ENCODE measurements around the gene TCF23.

Gene TCF23

GRCh38 chr2:27128668-27129571 lies 19.9 kb upstream of the TCF23 start:
- Histone ChIP-seq H3K4me1 (ENCODE audit: control insufficient read depth, insufficient read depth, low read length) (peaks cover 9% of the 10 kb centered on the region; the same call in 1 of the 2 replicates), H3K36me3 (ENCODE audit: control insufficient read depth, insufficient read depth, low read length) (peaks cover 39% of the 10 kb centered on the region), H3K27me3 (ENCODE audit: control insufficient read depth, insufficient read depth, low read length) (peaks cover 7% of the 10 kb centered on the region), H3K9me3 (ENCODE audit: control insufficient read depth, insufficient read depth, low read length) (no peaks in the 10 kb centered on the region), H3K9ac (ENCODE audit: low read depth, low read length) (no peak overlapping the region), H3K4me3 (ENCODE audit: low read depth, low read length) (no peak overlapping the region), H3K27ac (ENCODE audit: low read depth, low read length) (no peak overlapping the region)

GRCh38 chr2:27130396-27130795 lies 18.4 kb upstream of the TCF23 start:
- Histone ChIP-seq H3K4me1 (ENCODE audit: control insufficient read depth, insufficient read depth, low read length) (peaks cover 5% of the 10 kb centered on the region; the same call in 1 of the 2 replicates), H3K27me3 (ENCODE audit: control insufficient read depth, insufficient read depth, low read length) (no peaks in the 10 kb centered on the region), H3K9ac (ENCODE audit: low read depth, low read length) (no peak overlapping the region), H3K36me3 (ENCODE audit: control insufficient read depth, insufficient read depth, low read length) (peaks cover 39% of the 10 kb centered on the region), H3K4me3 (ENCODE audit: low read depth, low read length) (no peak overlapping the region), H3K27ac (ENCODE audit: low read depth, low read length) (no peak overlapping the region), H3K9me3 (ENCODE audit: control insufficient read depth, insufficient read depth, low read length) (no peaks in the 10 kb centered on the region)

- Histone ChIP-seq H3K4me3 (ENCODE audit: low read depth, low read length) (no peak overlapping the region), H3K27me3 (ENCODE audit: control insufficient read depth, insufficient read depth, low read length) (no peaks in the 10 kb centered on the region), H3K4me1 (ENCODE audit: control insufficient read depth, insufficient read depth, low read length) (peaks cover 5% of the 10 kb centered on the region; the same call in 1 of the 2 replicates), H3K27ac (ENCODE audit: low read depth, low read length) (no peak overlapping the region), H3K9ac (ENCODE audit: low read depth, low read length) (no peak overlapping the region), H3K36me3 (ENCODE audit: control insufficient read depth, insufficient read depth, low read length) (peaks cover 39% of the 10 kb centered on the region), H3K9me3 (ENCODE audit: control insufficient read depth, insufficient read depth, low read length) (no peaks in the 10 kb centered on the region)
Observed at GRCh38 chr2:27131429-27131828, 17.4 kb upstream of the TCF23 start.

- H3K4me3 ChIP-seq (ENCODE audit: low read depth, low read length): peak overlapping the region; percentile 97
- no peak overlapping the region for H3K27ac ChIP-seq (ENCODE audit: low read depth, low read length)
- no peaks in the 10 kb centered on the region for H3K9me3 ChIP-seq (ENCODE audit: control insufficient read depth, insufficient read depth, low read length)
- H3K9ac ChIP-seq (ENCODE audit: low read depth, low read length): 0 out of 2 replicates have a peak overlapping the region, but pooled peaks have one; percentile 30
- H3K36me3 ChIP-seq (ENCODE audit: control insufficient read depth, insufficient read depth, low read length): peaks cover 39% of the 10 kb centered on the region
- peaks cover 5% of the 10 kb centered on the region; the same call in 1 of the 2 replicates for H3K4me1 ChIP-seq (ENCODE audit: control insufficient read depth, insufficient read depth, low read length)
- H3K27me3 ChIP-seq (ENCODE audit: control insufficient read depth, insufficient read depth, low read length): no peaks in the 10 kb centered on the region
Observed at GRCh38 chr2:27133195-27133875, 15.5 kb upstream of the TCF23 start.

GRCh38 chr2:27133905-27134780 lies 14.7 kb upstream of the TCF23 start, which contains the start of gene PREB:
Gene PREB, minus strand, starts transcription at chr2:27134636. Its CDS starts 215 bp downstream, at chr2:27134421.
- peak within 1 kb of the TSS; percentile 81 for H3K27ac ChIP-seq (ENCODE audit: low read depth, low read length)
- H3K4me1 ChIP-seq (ENCODE audit: control insufficient read depth, insufficient read depth, low read length): peaks cover 5% of the 10 kb centered on the region; the same call in 1 of the 2 replicates
- peak within 1 kb of the TSS; percentile 97 for H3K4me3 ChIP-seq (ENCODE audit: low read depth, low read length)
- no peaks in the 10 kb centered on the region for H3K27me3 ChIP-seq (ENCODE audit: control insufficient read depth, insufficient read depth, low read length)
- H3K9me3 ChIP-seq (ENCODE audit: control insufficient read depth, insufficient read depth, low read length): no peaks in the 10 kb centered on the region
- H3K9ac ChIP-seq (ENCODE audit: low read depth, low read length): peak within 1 kb of the TSS; percentile 74
- peaks cover 39% of the 10 kb centered on the region for H3K36me3 ChIP-seq (ENCODE audit: control insufficient read depth, insufficient read depth, low read length)

- Histone ChIP-seq H3K36me3 (ENCODE audit: control insufficient read depth, insufficient read depth, low read length) (peaks cover 32% of the 10 kb centered on the region), H3K4me1 (ENCODE audit: control insufficient read depth, insufficient read depth, low read length) (peaks cover 5% of the 10 kb centered on the region; the same call in 1 of the 2 replicates), H3K4me3 (ENCODE audit: low read depth, low read length) (peak overlapping the region; percentile 97; the same call in 1 of the 2 replicates), H3K9me3 (ENCODE audit: control insufficient read depth, insufficient read depth, low read length) (no peaks in the 10 kb centered on the region), H3K27ac (ENCODE audit: low read depth, low read length) (peak overlapping the region; percentile 5), H3K27me3 (ENCODE audit: control insufficient read depth, insufficient read depth, low read length) (no peaks in the 10 kb centered on the region), H3K9ac (ENCODE audit: low read depth, low read length) (no peak overlapping the region)
Observed at GRCh38 chr2:27134781-27135477, 13.9 kb upstream of the TCF23 start.

GRCh38 chr2:27135478-27135955 lies 13.3 kb upstream of the TCF23 start:
- Histone ChIP-seq H3K36me3 (ENCODE audit: control insufficient read depth, insufficient read depth, low read length) (peaks cover 26% of the 10 kb centered on the region), H3K4me1 (ENCODE audit: control insufficient read depth, insufficient read depth, low read length) (peaks cover 5% of the 10 kb centered on the region; the same call in 1 of the 2 replicates), H3K9ac (ENCODE audit: low read depth, low read length) (no peak overlapping the region), H3K4me3 (ENCODE audit: low read depth, low read length) (no peak overlapping the region), H3K27ac (ENCODE audit: low read depth, low read length) (no peak overlapping the region), H3K27me3 (ENCODE audit: control insufficient read depth, insufficient read depth, low read length) (no peaks in the 10 kb centered on the region), H3K9me3 (ENCODE audit: control insufficient read depth, insufficient read depth, low read length) (no peaks in the 10 kb centered on the region)

- peaks cover 14% of the 10 kb centered on the region for H3K36me3 ChIP-seq (ENCODE audit: control insufficient read depth, insufficient read depth, low read length)
- no peaks in the 10 kb centered on the region for H3K27me3 ChIP-seq (ENCODE audit: control insufficient read depth, insufficient read depth, low read length)
Observed at GRCh38 chr2:27136751-27137150, 12.1 kb upstream of the TCF23 start.

GRCh38 chr2:27137322-27137935 lies 11.4 kb upstream of the TCF23 start:
- Histone ChIP-seq H3K36me3 (ENCODE audit: control insufficient read depth, insufficient read depth, low read length) (peaks cover 7% of the 10 kb centered on the region), H3K27me3 (ENCODE audit: control insufficient read depth, insufficient read depth, low read length) (no peaks in the 10 kb centered on the region), H3K9ac (ENCODE audit: low read depth, low read length) (no peak overlapping the region), H3K9me3 (ENCODE audit: control insufficient read depth, insufficient read depth, low read length) (no peaks in the 10 kb centered on the region), H3K4me1 (ENCODE audit: control insufficient read depth, insufficient read depth, low read length) (peaks cover 5% of the 10 kb centered on the region; the same call in 1 of the 2 replicates), H3K4me3 (ENCODE audit: low read depth, low read length) (no peak overlapping the region), H3K27ac (ENCODE audit: low read depth, low read length) (no peak overlapping the region)

More at GRCh38 chr2:27136751-27137150, 12.1 kb upstream of the TCF23 start:
- H3K9me3 ChIP-seq (ENCODE audit: control insufficient read depth, insufficient read depth, low read length): no peaks in the 10 kb centered on the region
- H3K4me1 ChIP-seq (ENCODE audit: control insufficient read depth, insufficient read depth, low read length): peaks cover 5% of the 10 kb centered on the region; the same call in 1 of the 2 replicates
- H3K4me3 ChIP-seq (ENCODE audit: low read depth, low read length): no peak overlapping the region
- H3K27ac ChIP-seq (ENCODE audit: low read depth, low read length): no peak overlapping the region
- H3K9ac ChIP-seq (ENCODE audit: low read depth, low read length): no peak overlapping the region
